Measurements from ENCODE around the gene SLC7A1.

DNA sequence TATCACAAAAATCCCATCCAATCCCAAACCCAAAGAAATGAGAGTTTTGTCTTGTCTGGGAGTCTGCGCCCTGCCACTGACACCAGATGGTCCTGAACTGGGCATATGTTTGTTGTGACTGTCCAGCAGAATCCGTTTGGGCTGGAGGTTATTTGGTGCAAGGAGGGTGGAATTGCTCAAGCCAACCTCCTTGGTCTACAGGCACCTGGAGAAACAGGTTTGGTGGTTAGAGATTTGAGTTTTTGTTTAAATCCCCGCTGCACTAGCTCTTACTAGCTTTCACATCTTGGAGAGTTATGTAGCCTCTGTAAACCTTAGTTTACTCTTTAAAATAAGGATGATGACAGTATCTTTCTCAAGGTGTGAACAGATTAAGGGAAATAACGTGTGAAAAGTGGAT lies 101.7 kb downstream of the SLC7A1 start:
- TF ChIP-seq, protein P1, sequence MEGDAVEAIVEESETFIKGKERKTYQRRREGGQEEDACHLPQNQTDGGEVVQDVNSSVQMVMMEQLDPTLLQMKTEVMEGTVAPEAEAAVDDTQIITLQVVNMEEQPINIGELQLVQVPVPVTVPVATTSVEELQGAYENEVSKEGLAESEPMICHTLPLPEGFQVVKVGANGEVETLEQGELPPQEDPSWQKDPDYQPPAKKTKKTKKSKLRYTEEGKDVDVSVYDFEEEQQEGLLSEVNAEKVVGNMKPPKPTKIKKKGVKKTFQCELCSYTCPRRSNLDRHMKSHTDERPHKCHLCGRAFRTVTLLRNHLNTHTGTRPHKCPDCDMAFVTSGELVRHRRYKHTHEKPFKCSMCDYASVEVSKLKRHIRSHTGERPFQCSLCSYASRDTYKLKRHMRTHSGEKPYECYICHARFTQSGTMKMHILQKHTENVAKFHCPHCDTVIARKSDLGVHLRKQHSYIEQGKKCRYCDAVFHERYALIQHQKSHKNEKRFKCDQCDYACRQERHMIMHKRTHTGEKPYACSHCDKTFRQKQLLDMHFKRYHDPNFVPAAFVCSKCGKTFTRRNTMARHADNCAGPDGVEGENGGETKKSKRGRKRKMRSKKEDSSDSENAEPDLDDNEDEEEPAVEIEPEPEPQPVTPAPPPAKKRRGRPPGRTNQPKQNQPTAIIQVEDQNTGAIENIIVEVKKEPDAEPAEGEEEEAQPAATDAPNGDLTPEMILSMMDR (IDR thresholded peaks at IDR 0.05) = no peak
- no peak for TF ChIP-seq POLR2A (IDR thresholded peaks at IDR 0.05)
